Measurements from ENCODE around the gene ASCL4. TPM values are rescaled to one million over a fixed set of nuclear protein-coding genes. Genes with fewer than 3 reads are reported as not detected.

Gene ASCL4
- total and polyA plus RNA-seq, 2 of the 8 experiments (the other 6 are each of a cell fraction or from before 2014, with no cell fraction given) = not detected

DNA sequence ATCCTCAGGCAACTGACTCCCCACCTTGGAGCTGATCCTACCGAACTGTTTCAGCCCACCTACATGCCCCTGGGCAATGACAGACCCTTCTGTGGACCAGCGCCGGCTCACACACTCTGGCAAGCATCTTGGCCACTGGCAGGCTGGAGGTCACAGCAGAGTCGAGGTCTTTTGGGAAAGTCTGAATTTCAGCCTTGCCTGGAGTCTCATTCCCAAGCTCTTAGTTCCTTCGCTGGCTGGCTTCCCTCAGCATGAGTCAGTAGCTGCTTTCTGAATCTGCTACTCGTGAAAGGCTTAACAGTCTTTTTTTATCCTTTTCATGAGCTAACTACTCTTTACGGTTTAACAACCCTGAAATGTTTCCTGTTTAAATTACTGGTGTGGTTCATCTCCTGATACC lies 44.5 kb downstream of the ASCL4 start:
- WGBS, 2 experiments (ENCODE audit: extremely low coverage in 1 of 2, insufficient coverage in 1 of 2, insufficient read length in 1 of 2, insufficient replicate concordance in 2 of 2, low coverage in 1 of 2, low lambda C conversion rate in 2 of 2, missing lambda C conversion rate in 1 of 2) = 86% methylated on average over 7 of the region's 7 CpGs; no CpG with 5 or more reads in 1 of the 2 experiments
- Histone ChIP-seq H2AFZ (ENCODE audit: low read length) (no peak overlapping the region), H3K9ac (replicated peaks in 1 of 4; ENCODE audit: extremely low read depth in 1 of 4, low read depth in 3 of 4, low read length in 3 of 4) (no peak overlapping the region), H3K23ac (ENCODE audit: insufficient read length) (no peak overlapping the region), H4K5ac (ENCODE audit: insufficient read length, low read depth, low read length) (no peak overlapping the region), H3K9me3 (ENCODE audit: insufficient read depth in 2 of 2, low read depth in 1 of 2, low read length in 1 of 2) (no peaks in the 10 kb centered on the region), H3K4ac (replicated peaks; ENCODE audit: insufficient read length, low read depth, low read length) (no peak overlapping the region), H3K14ac (ENCODE audit: insufficient read length) (no peak overlapping the region), H3K27me3 (replicated peaks in 1 of 4; ENCODE audit: control insufficient read depth in 3 of 4, extremely low read depth in 1 of 4, insufficient read depth in 3 of 4, low read length in 3 of 4) (no peaks in the 10 kb centered on the region; a peak in 1 of 7 replicates), H4K91ac (replicated peaks; ENCODE audit: insufficient read length, low read length) (no peak overlapping the region), H3K79me1 (ENCODE audit: low read depth, low read length) (no peaks in the 10 kb centered on the region), H3K27ac (ENCODE audit: low read depth, low read length) (no peak overlapping the region), H2BK15ac (ENCODE audit: low read length) (no peak overlapping the region), H2BK120ac (replicated peaks; ENCODE audit: low read depth, low read length) (no peak overlapping the region), H4K8ac (ENCODE audit: extremely low read depth, insufficient read depth, low read length) (no peak overlapping the region), H4K20me1 (replicated peaks in 1 of 2; ENCODE audit: control insufficient read depth in 1 of 2, insufficient read depth in 2 of 2, low read length in 2 of 2) (no peaks in the 10 kb centered on the region), H2AK5ac (ENCODE audit: low read depth, low read length) (no peak overlapping the region), H2BK20ac (ENCODE audit: low read length) (no peak overlapping the region), H2BK12ac (ENCODE audit: low read depth, low read length) (no peak overlapping the region), H3K4me2 (ENCODE audit: insufficient read depth in 1 of 2, low read depth in 2 of 2, low read length in 2 of 2) (no peak overlapping the region), H3K4me1 (replicated peaks in 1 of 4; ENCODE audit: control insufficient read depth in 3 of 4, insufficient read depth in 4 of 4, low read length in 3 of 4) (peaks cover 0 to 13% (median 4%) of the 10 kb centered on the region in 4 experiments; a peak in 3 of 7 replicates), H2BK5ac (ENCODE audit: low read depth, low read length) (no peak overlapping the region), H3K4me3 (ENCODE audit: extremely low read depth in 1 of 4, insufficient read depth in 2 of 4, low read depth in 3 of 4, low read length in 4 of 4) (no peak overlapping the region), H3K56ac (replicated peaks; ENCODE audit: insufficient read length, low read depth, low read length) (no peak overlapping the region), H3K36me3 (ENCODE audit: control insufficient read depth in 2 of 4, insufficient read depth in 4 of 4, low read length in 3 of 4) (no peaks in the 10 kb centered on the region), H3K79me2 (ENCODE audit: control insufficient read depth in 1 of 2, insufficient read depth in 2 of 2, low read length in 2 of 2) (no peaks in the 10 kb centered on the region), H3K23me2 (ENCODE audit: low read depth, low read length) (no peaks in the 10 kb centered on the region), H3K18ac (ENCODE audit: extremely low read depth, low read length) (no peak overlapping the region)
- DNase-seq (ENCODE audit: low read depth in 1 of 2, low spot score in 2 of 2) (no peak), FAIRE-seq (no peak)
- POLR2A ChIA-PET (ENCODE audit: partially characterized antibody) = no interaction called here
- CTCF ChIA-PET (ENCODE audit: partially characterized antibody) = interaction anchor here (0.9 kb wide), 1 partner anchor 66 kb away, joined by 3 read pairs; no protein-coding TSS in a partner anchor
- TF ChIP-seq CBX5 (IDR thresholded peaks at IDR 0.05; ENCODE audit: low read depth, low read length) (no peak), SIN3A (conservative IDR thresholded peaks at IDR 0.05 in 1 of 2, IDR thresholded peaks at IDR 0.05 in 1 of 2; ENCODE audit: low read depth in 1 of 2, low read length in 2 of 2) (no peak), SP2 (IDR thresholded peaks at IDR 0.05; ENCODE audit: low read length) (no peak), KDM1A (IDR thresholded peaks at IDR 0.05; ENCODE audit: borderline replicate concordance, low read length) (no peak), EGR1 (IDR thresholded peaks at IDR 0.05; ENCODE audit: borderline replicate concordance, low read depth, low read length) (no peak), MAFK (IDR thresholded peaks at IDR 0.05; ENCODE audit: low read depth, low read length) (no peak), HDAC2 (IDR thresholded peaks at IDR 0.05; ENCODE audit: borderline replicate concordance in 1 of 2, low read depth in 2 of 2, low read length in 2 of 2) (no peak), EP300 (IDR thresholded peaks at IDR 0.05; ENCODE audit: borderline replicate concordance in 1 of 2, low read depth in 2 of 2, low read length in 2 of 2) (no peak)

Data from H1 (cell line).